Neural crest cell (in vitro differentiated cells): ENCODE measurements around the gene BTG3. TPM values are rescaled to one million over a fixed set of nuclear protein-coding genes. Genes with fewer than 3 reads are reported as not detected.

Experiments
- DNase-seq: peaks from one replicate; pipeline ENCODE4 v3.0.0; 2021; ENCODE audit warnings: low read depth, mixed read lengths, low spot score
- H3K27ac Mint-ChIP-seq: one replicate; pipeline ENCODE4 v1.8.0; 2021; ENCODE audit warnings: mild to moderate bottlenecking, mixed read lengths; ENCODE audit not compliant: unreplicated experiment
- H3K27me3 Mint-ChIP-seq: 2 replicates; pipeline ENCODE4 v1.8.0; 2021; ENCODE audit warnings: low read depth, mild to moderate bottlenecking, mixed read lengths
- H3K36me3 Mint-ChIP-seq: 2 replicates; pipeline ENCODE4 v1.8.0; 2021; ENCODE audit warnings: low read depth, mild to moderate bottlenecking, mixed read lengths
- H3K4me1 Mint-ChIP-seq: 2 replicates; pipeline ENCODE4 v1.8.0; 2021; ENCODE audit warnings: mixed read lengths
- H3K4me3 Mint-ChIP-seq: one replicate; pipeline ENCODE4 v1.8.0; 2021; ENCODE audit warnings: mild to moderate bottlenecking, mixed read lengths
- H3K9me3 Mint-ChIP-seq: 2 replicates; pipeline ENCODE4 v1.8.0; 2021; ENCODE audit warnings: mixed read lengths
- CTCF ChIP-seq: fragments of 200-600 bp; sonication (generic); conservative IDR thresholded peaks from 2 replicates; pipeline ENCODE4 v1.5.0; 2021; ENCODE audit warnings: antibody characterized with exemption, mild to moderate bottlenecking
- long read RNA-seq: library from polyadenylated mRNA; unstranded; transcript quantifications from one replicate; pipeline ENCODE4 v2.0.0, GENCODE V29; 2020
- total RNA-seq: library from RNA; stranded (reverse); gene quantifications from 2 replicates; pipeline ENCODE4 v1.2.1, GENCODE V29; 2021

BTG3 gene
- 35.9 and 39.4 TPM in 2 replicates for total RNA-seq
- long read RNA-seq, transcript BTG3-202 (5 exons, 1,456 nt), result major isoform, 72 of 84 reads
- long read RNA-seq, transcript BTG3-201 (6 exons, 1,485 nt), result minor isoform, 5 of 84 reads
- long read RNA-seq, partial matches to known transcripts, result 1 of 84 reads
- long read RNA-seq, other reads (novel, unspliced or antisense), result 2 of 84 reads

- peak; percentile 71 for DNase-seq
- no peak for TF ChIP-seq CTCF
- peaks cover 26% of the 10 kb centered on the region for H3K4me1 Mint-ChIP-seq
- H3K27ac Mint-ChIP-seq, result peak within 1 kb of the TSS; percentile 98
- no peaks in the 10 kb centered on the region for H3K9me3 Mint-ChIP-seq
- peak within 1 kb of the TSS; percentile 92 for H3K4me3 Mint-ChIP-seq
- H3K27me3 Mint-ChIP-seq, result no peaks in the 10 kb centered on the region
- H3K36me3 Mint-ChIP-seq, result peaks cover 13% of the 10 kb centered on the region
These were observed at the start of gene BTG3 for GRCh38 chr21:17612565-17613241. BTG3 (minus strand) TSS chr21:17612901; CDS start chr21:17609144, 3,757 bp downstream.

- Mint-ChIP-seq H3K9me3 (peaks cover 2% of the 10 kb centered on the region), H3K27me3 (no peaks in the 10 kb centered on the region), H3K36me3 (no peaks in the 10 kb centered on the region), H3K4me1 (peaks cover 3% of the 10 kb centered on the region), H3K4me3 (no peak overlapping the region), H3K27ac (no peak overlapping the region)
- DNase-seq, result no peak
- no peak for TF ChIP-seq CTCF
These were observed 48.2 kb upstream of the BTG3 start for GRCh38 chr21:17660862-17661261.

- no peaks in the 10 kb centered on the region for H3K36me3 Mint-ChIP-seq
- no peak for TF ChIP-seq CTCF
- H3K27ac Mint-ChIP-seq, result no peak overlapping the region
- peaks cover under 1% of the 10 kb centered on the region for H3K4me1 Mint-ChIP-seq
- H3K9me3 Mint-ChIP-seq, result peaks cover 2% of the 10 kb centered on the region
- no peak for DNase-seq
- no peaks in the 10 kb centered on the region for H3K27me3 Mint-ChIP-seq
- H3K4me3 Mint-ChIP-seq, result no peak overlapping the region
These were observed 47.8 kb upstream of the BTG3 start for GRCh38 chr21:17660452-17660851.

GRCh38 chr21:17658931-17659330 is 46.2 kb upstream of the BTG3 start:
- H3K27ac Mint-ChIP-seq, result no peak overlapping the region

GRCh38 chr21:17651526-17651925 is 38.8 kb upstream of the BTG3 start:
- peaks cover 7% of the 10 kb centered on the region for H3K4me1 Mint-ChIP-seq
- no peaks in the 10 kb centered on the region for H3K36me3 Mint-ChIP-seq
- H3K27ac Mint-ChIP-seq, result no peak overlapping the region
- no peak for DNase-seq
- H3K9me3 Mint-ChIP-seq, result peaks cover 8% of the 10 kb centered on the region
- TF ChIP-seq CTCF, result no peak
- no peaks in the 10 kb centered on the region for H3K27me3 Mint-ChIP-seq
- H3K4me3 Mint-ChIP-seq, result no peak overlapping the region

More at GRCh38 chr21:17658931-17659330, 46.2 kb upstream of the BTG3 start:
- no peaks in the 10 kb centered on the region for H3K36me3 Mint-ChIP-seq
- no peak overlapping the region for H3K4me3 Mint-ChIP-seq
- no peak for DNase-seq
- H3K9me3 Mint-ChIP-seq, result peaks cover 2% of the 10 kb centered on the region
- TF ChIP-seq CTCF, result no peak
- no peaks in the 10 kb centered on the region for H3K27me3 Mint-ChIP-seq
- H3K4me1 Mint-ChIP-seq, result no peaks in the 10 kb centered on the region
